HFFc6 (cell line): ENCODE data around the gene EGFL7. TPM values are rescaled to one million over a fixed set of nuclear protein-coding genes. Genes with fewer than 3 reads are reported as not detected.

Experiments used
- DNase-seq: peaks from one replicate; pipeline ENCODE4 v3.0.0-alpha.2; 2018
- H3K27ac Mint-ChIP-seq: 2 replicates; pipeline ENCODE4 v1.8.0; 2020; ENCODE audit warnings: mild to moderate bottlenecking, mixed read lengths
- H3K27me3 Mint-ChIP-seq: 2 replicates; pipeline ENCODE4 v1.8.0; 2021; ENCODE audit warnings: mild to moderate bottlenecking, moderate library complexity, mixed read lengths; ENCODE audit not compliant: insufficient read depth
- H3K36me3 Mint-ChIP-seq: 2 replicates; pipeline ENCODE4 v1.8.0; 2021; ENCODE audit warnings: low read depth, mixed read lengths
- H3K4me1 Mint-ChIP-seq: 2 replicates; pipeline ENCODE4 v1.8.0; 2020; ENCODE audit warnings: low read depth, mixed read lengths
- H3K4me3 Mint-ChIP-seq: 2 replicates; pipeline ENCODE4 v1.8.0; 2020; ENCODE audit warnings: mild to moderate bottlenecking, moderate library complexity, mixed read lengths
- H3K9me3 Mint-ChIP-seq: 2 replicates; pipeline ENCODE4 v1.8.0; 2020; ENCODE audit warnings: mild to moderate bottlenecking, mixed read lengths
- total RNA-seq, 6 experiments: library from RNA; stranded (reverse); fragmentation: NEBNext Ultra II Directional; extraction: Animal tissue kit (Norgen Biotek cat#: 25700); gene quantifications; 2 replicates in 1 of 6; 3 replicates in 5 of 6; pipeline ENCODE4 v1.2.3, GENCODE V29; 2021
- TF ChIP-seq, protein P1 (sequence below): fragments of 200-600 bp; sonication (generic); IDR thresholded peaks from 2 replicates; pipeline ENCODE4 v1.5.0; 2021; ENCODE audit warnings: antibody characterized with exemption, mild to moderate bottlenecking

Gene EGFL7
- total RNA-seq, 6 experiments from 2014 or later: 3.5 to 6.3 (median 5.6) TPM

DNA sequence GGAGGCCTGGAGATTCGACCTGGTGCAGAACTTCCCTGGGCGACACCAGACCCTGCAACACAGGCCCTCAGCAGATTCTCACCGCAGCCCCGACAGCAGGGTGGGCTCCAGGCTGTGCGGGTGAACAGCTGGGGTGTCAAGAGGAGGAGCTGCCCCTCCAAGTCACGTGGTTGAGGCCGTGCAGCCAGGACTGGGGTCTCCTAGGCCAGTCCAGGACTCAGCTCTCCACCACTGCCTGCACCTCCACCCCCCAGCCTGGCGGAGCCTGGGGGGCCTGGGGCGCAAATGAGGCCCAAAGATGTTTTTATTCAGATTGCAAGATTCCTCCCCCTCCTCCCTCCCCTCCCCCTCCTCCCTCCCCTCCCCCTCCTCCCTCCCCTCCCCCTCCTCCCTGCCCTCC, 33.8 kb downstream of the EGFL7 start:
- Mint-ChIP-seq H3K36me3 (no peaks in the 10 kb centered on the region), H3K27me3 (peaks cover 34% of the 10 kb centered on the region)
- TF ChIP-seq, protein P1, sequence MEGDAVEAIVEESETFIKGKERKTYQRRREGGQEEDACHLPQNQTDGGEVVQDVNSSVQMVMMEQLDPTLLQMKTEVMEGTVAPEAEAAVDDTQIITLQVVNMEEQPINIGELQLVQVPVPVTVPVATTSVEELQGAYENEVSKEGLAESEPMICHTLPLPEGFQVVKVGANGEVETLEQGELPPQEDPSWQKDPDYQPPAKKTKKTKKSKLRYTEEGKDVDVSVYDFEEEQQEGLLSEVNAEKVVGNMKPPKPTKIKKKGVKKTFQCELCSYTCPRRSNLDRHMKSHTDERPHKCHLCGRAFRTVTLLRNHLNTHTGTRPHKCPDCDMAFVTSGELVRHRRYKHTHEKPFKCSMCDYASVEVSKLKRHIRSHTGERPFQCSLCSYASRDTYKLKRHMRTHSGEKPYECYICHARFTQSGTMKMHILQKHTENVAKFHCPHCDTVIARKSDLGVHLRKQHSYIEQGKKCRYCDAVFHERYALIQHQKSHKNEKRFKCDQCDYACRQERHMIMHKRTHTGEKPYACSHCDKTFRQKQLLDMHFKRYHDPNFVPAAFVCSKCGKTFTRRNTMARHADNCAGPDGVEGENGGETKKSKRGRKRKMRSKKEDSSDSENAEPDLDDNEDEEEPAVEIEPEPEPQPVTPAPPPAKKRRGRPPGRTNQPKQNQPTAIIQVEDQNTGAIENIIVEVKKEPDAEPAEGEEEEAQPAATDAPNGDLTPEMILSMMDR: no peak

GRCh38 chr9:136697146-136697820, 34.6 kb downstream of the EGFL7 start:
- Mint-ChIP-seq H3K4me3 (no peak overlapping the region), H3K27ac (no peak overlapping the region)
- DNase-seq: no peak

More for the DNA sequence above, 33.8 kb downstream of the EGFL7 start:
- peaks cover 14% of the 10 kb centered on the region for H3K4me1 Mint-ChIP-seq
- H3K27ac Mint-ChIP-seq: no peak overlapping the region
- H3K4me3 Mint-ChIP-seq: no peak overlapping the region
- no peaks in the 10 kb centered on the region for H3K9me3 Mint-ChIP-seq
- DNase-seq: no peak

GRCh38 chr9:136697821-136698526, 35.3 kb downstream of the EGFL7 start:
- Mint-ChIP-seq H3K4me3 (no peak overlapping the region), H3K4me1 (peaks cover 14% of the 10 kb centered on the region), H3K36me3 (no peaks in the 10 kb centered on the region), H3K27me3 (peaks cover 39% of the 10 kb centered on the region), H3K27ac (no peak overlapping the region), H3K9me3 (no peaks in the 10 kb centered on the region)
- TF ChIP-seq, protein P1: no peak
- no peak for DNase-seq

More at GRCh38 chr9:136697146-136697820, 34.6 kb downstream of the EGFL7 start:
- Mint-ChIP-seq H3K9me3 (no peaks in the 10 kb centered on the region), H3K36me3 (no peaks in the 10 kb centered on the region), H3K4me1 (peaks cover 14% of the 10 kb centered on the region), H3K27me3 (peaks cover 37% of the 10 kb centered on the region)
- TF ChIP-seq, protein P1: no peak

- no peak overlapping the region for H3K4me3 Mint-ChIP-seq
- no peak for DNase-seq
- no peak overlapping the region for H3K27ac Mint-ChIP-seq
- peaks cover 46% of the 10 kb centered on the region for H3K27me3 Mint-ChIP-seq
- H3K9me3 Mint-ChIP-seq: no peaks in the 10 kb centered on the region
- H3K4me1 Mint-ChIP-seq: peaks cover 7% of the 10 kb centered on the region; the same call in 1 of the 2 replicates
- no peaks in the 10 kb centered on the region for H3K36me3 Mint-ChIP-seq
- TF ChIP-seq, protein P1: no peak
Observed at GRCh38 chr9:136698635-136699246, 36.0 kb downstream of the EGFL7 start.

GRCh38 chr9:136700304-136700703, 37.6 kb downstream of the EGFL7 start:
- Mint-ChIP-seq H3K27ac (no peak overlapping the region), H3K36me3 (no peaks in the 10 kb centered on the region), H3K4me1 (peaks cover 4% of the 10 kb centered on the region; the same call in 1 of the 2 replicates), H3K9me3 (no peaks in the 10 kb centered on the region), H3K27me3 (peaks cover 48% of the 10 kb centered on the region), H3K4me3 (no peak overlapping the region; the same call in 1 of the 2 replicates)
- TF ChIP-seq, protein P1: no peak
- DNase-seq: no peak
